ENCODE data around the gene FAM131C.

DNA sequence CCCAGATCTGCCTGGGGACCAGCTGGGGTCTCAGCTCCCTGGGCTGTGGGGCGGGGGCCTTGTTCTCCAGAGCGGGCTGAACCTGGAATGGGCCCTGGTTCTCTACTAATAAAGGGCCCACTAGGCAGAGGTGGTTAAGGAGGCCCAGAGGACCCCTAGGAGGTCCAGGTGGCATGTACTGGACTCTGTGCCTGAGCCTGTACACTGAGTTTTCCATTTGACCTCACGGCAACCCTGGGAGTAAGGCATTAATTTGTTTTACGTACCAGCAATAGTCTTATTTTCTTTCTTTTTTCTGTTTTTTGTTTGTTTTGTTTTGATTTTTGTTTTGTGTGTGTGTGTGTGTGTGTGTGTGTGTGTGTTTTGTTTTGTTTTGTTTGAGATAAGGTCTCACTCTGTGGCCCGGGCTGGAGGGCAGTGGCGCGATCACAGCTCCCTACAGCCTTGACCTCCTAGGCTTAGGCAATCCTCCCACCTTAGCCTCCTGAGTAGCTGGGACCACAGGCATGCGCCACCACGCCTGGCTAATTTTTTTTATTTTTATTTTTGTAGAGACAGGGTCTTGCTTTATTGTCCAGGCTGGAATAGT lies 19.6 kb upstream of the FAM131C start:
- TF ChIP-seq, protein P1, sequence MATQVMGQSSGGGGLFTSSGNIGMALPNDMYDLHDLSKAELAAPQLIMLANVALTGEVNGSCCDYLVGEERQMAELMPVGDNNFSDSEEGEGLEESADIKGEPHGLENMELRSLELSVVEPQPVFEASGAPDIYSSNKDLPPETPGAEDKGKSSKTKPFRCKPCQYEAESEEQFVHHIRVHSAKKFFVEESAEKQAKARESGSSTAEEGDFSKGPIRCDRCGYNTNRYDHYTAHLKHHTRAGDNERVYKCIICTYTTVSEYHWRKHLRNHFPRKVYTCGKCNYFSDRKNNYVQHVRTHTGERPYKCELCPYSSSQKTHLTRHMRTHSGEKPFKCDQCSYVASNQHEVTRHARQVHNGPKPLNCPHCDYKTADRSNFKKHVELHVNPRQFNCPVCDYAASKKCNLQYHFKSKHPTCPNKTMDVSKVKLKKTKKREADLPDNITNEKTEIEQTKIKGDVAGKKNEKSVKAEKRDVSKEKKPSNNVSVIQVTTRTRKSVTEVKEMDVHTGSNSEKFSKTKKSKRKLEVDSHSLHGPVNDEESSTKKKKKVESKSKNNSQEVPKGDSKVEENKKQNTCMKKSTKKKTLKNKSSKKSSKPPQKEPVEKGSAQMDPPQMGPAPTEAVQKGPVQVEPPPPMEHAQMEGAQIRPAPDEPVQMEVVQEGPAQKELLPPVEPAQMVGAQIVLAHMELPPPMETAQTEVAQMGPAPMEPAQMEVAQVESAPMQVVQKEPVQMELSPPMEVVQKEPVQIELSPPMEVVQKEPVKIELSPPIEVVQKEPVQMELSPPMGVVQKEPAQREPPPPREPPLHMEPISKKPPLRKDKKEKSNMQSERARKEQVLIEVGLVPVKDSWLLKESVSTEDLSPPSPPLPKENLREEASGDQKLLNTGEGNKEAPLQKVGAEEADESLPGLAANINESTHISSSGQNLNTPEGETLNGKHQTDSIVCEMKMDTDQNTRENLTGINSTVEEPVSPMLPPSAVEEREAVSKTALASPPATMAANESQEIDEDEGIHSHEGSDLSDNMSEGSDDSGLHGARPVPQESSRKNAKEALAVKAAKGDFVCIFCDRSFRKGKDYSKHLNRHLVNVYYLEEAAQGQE (IDR thresholded peaks at IDR 0.05; ENCODE audit: insufficient read depth in 1 of 2, low read depth in 2 of 2, low read length in 2 of 2): no peak
- no peak for TF ChIP-seq SIN3A (IDR thresholded peaks at IDR 0.05; ENCODE audit: borderline replicate concordance, insufficient read depth, low read length)
- no peak for TF ChIP-seq POLR2AphosphoS5 (IDR thresholded peaks at IDR 0.05; ENCODE audit: low read depth, low read length)
